B cell (primary cell): ENCODE results near the gene MEIKIN. TPM values are rescaled to one million over a fixed set of nuclear protein-coding genes. Genes with fewer than 3 reads are reported as not detected.

Source experiments
- ATAC-seq: fragments of 200-7000 bp; cut with Tn5 transposase; one replicate; pipeline ENCODE4 v1.10.0; 2021; ENCODE audit warnings: low read depth, mild to moderate bottlenecking, moderate number of reproducible peaks, moderate library complexity
- CTCF ChIA-PET: fragments of 350-600 bp; sonication (Branson Sonifier 250); formaldehyde crosslinking; loops from one replicate; lab custom pipeline; 2021; ENCODE audit warnings: antibody characterized with exemption, inconsistent platforms; lab: Charles Lee
- POLR2A ChIA-PET: fragments of 350-600 bp; sonication (Branson Sonifier 250); formaldehyde crosslinking; loops from one replicate; lab custom pipeline; 2021; ENCODE audit warnings: antibody characterized with exemption; lab: Charles Lee
- DNase-seq: peaks from one replicate; pipeline ENCODE4 v3.0.0; 2013
- H2AFZ ChIP-seq: 2 replicates; pipeline ENCODE4 v1.6.1; 2012; ENCODE audit warnings: mild to moderate bottlenecking, low read depth, low read length; ENCODE audit not compliant: insufficient read depth, poor library complexity, severe bottlenecking
- H3K27ac ChIP-seq, 2 donors: 1 replicate in 1 of 2; 2 replicates in 1 of 2; pipeline ENCODE4 v1.5.1; 2012 to 2013; ENCODE audit warnings: low read length in 2 of 2, mild to moderate bottlenecking in 2 of 2, moderate library complexity in 1 of 2
- H3K27me3 ChIP-seq, 4 experiments: fragments of 200-600 bp in 1 of 4; sonication (generic) in 1 of 4; replicated peaks in 1 of 4; 1 replicate in 2 of 4; 2 replicates in 2 of 4; pipeline versions ENCODE4 v1.6.1 to v1.7.0; 2013 to 2016; ENCODE audit warnings: low read length in 3 of 4, mild to moderate bottlenecking in 2 of 4, mixed read lengths in 1 of 4, moderate library complexity in 1 of 4; ENCODE audit not compliant: insufficient read depth in 4 of 4, control insufficient read depth in 3 of 4; ENCODE audit errors: control extremely low read depth in 1 of 4
- H3K36me3 ChIP-seq, 2 experiments: replicated peaks in 1 of 2; 1 replicate in 1 of 2; 2 replicates in 1 of 2; pipeline versions ENCODE4 v1.6.1 to v1.7.1; 2013; ENCODE audit warnings: low read length in 1 of 2; ENCODE audit not compliant: insufficient read depth in 2 of 2, control insufficient read depth in 1 of 2; ENCODE audit errors: control extremely low read depth in 1 of 2, extremely low read depth in 1 of 2
- H3K4me1 ChIP-seq, 2 donors: fragments of 200-600 bp in 1 of 2; sonication (generic) in 1 of 2; 1 replicate in 1 of 2; 2 replicates in 1 of 2; pipeline versions ENCODE4 v1.5.1 to v1.6.1; 2013 to 2017; ENCODE audit warnings: low read length in 2 of 2; ENCODE audit not compliant: control insufficient read depth in 2 of 2, insufficient read depth in 2 of 2
- H3K4me2 ChIP-seq: replicated peaks from 2 replicates; pipeline ENCODE3; 2012; ENCODE audit warnings: mild to moderate bottlenecking, low read depth, low read length; ENCODE audit not compliant: poor library complexity, severe bottlenecking
- H3K4me3 ChIP-seq, 5 experiments: fragments of 200-600 bp in 1 of 5; sonication (generic) in 1 of 5; 1 replicate in 3 of 5; 2 replicates in 2 of 5; pipeline versions ENCODE4 v1.5.1 to v1.7.0; 2011 to 2016; ENCODE audit warnings: low read length in 4 of 5, mild to moderate bottlenecking in 4 of 5, low read depth in 2 of 5, control low read depth in 1 of 5, moderate library complexity in 1 of 5; ENCODE audit not compliant: insufficient read depth in 1 of 5; ENCODE audit errors: control extremely low read depth in 1 of 5, extremely low read depth in 1 of 5
- H3K79me2 ChIP-seq: fragments of 200-600 bp; sonication (generic); one replicate; pipeline ENCODE4 v1.6.0; 2016; ENCODE audit warnings: low read length; ENCODE audit not compliant: control insufficient read depth, insufficient read depth
- H3K9ac ChIP-seq: fragments of 200-600 bp; sonication (generic); 2 replicates; pipeline ENCODE4 v1.6.1; 2017; ENCODE audit warnings: mild to moderate bottlenecking, low read length, moderate library complexity
- H3K9me3 ChIP-seq, 3 donors: one replicate each; pipeline versions ENCODE4 v1.6.1 to v1.7.1; 2013; ENCODE audit warnings: low read length in 2 of 3; ENCODE audit not compliant: control insufficient read depth in 2 of 3, insufficient read depth in 1 of 3; ENCODE audit errors: control extremely low read depth in 1 of 3
- H4K20me1 ChIP-seq: 2 replicates; pipeline ENCODE4 v1.6.0; 2012; ENCODE audit warnings: mild to moderate bottlenecking, low read length; ENCODE audit not compliant: insufficient read depth, control insufficient read depth, poor library complexity, severe bottlenecking
- H3K27ac Mint-ChIP-seq: one replicate; pipeline ENCODE4 v1.8.0; 2021; ENCODE audit warnings: mixed read lengths
- H3K27me3 Mint-ChIP-seq: one replicate; pipeline ENCODE4 v1.8.0; 2021; ENCODE audit warnings: mixed read lengths
- H3K4me1 Mint-ChIP-seq: one replicate; pipeline ENCODE4 v1.8.0; 2021; ENCODE audit warnings: mixed read lengths
- H3K4me3 Mint-ChIP-seq: one replicate; pipeline ENCODE4 v1.8.0; 2021; ENCODE audit warnings: mixed read lengths
- H3K9me3 Mint-ChIP-seq: one replicate; pipeline ENCODE4 v1.8.0; 2022; ENCODE audit warnings: mixed read lengths; ENCODE audit not compliant: insufficient read depth
- EZH2 ChIP-seq: IDR thresholded peaks from 2 replicates; pipeline ENCODE4 v1.6.1; 2012; ENCODE audit warnings: borderline replicate concordance, low read depth, mild to moderate bottlenecking, moderate library complexity, low read length; ENCODE audit not compliant: insufficient read depth, poor library complexity, severe bottlenecking
- WGBS: methylation state at CpG from one replicate; pipeline ENCODE4 v1.1.5; 2013; ENCODE audit warnings: missing lambda C conversion rate; ENCODE audit not compliant: insufficient coverage; 5-methylcytosine and 5-hydroxymethylcytosine counted together
- intact Hi-C: fragments of 100-400 bp; cut with micrococcal nuclease; formaldehyde crosslinking; loops from one replicate; pipeline ENCODE4 v1.10.0; 2022
- polyA plus RNA-seq: library from polyadenylated mRNA; depleted of rRNA; stranded (reverse); fragments of >200 nt; gene quantifications from 2 replicates; pipeline ENCODE4 v1.2.3, GENCODE V29; 2012
- total RNA-seq, 2 donors: library from RNA; stranded (reverse); fragments of 120-200 nt in 1 of 2; gene quantifications; 1 replicate in 1 of 2; 2 replicates in 1 of 2; pipeline versions ENCODE4 v1.2.3 to v1.2.4, GENCODE V29; 2013 to 2022
- TF ChIP-seq, protein P1 (sequence below): fragments of 200-600 bp; IDR thresholded peaks from one replicate; pipeline ENCODE4 v1.8.0; 2022; ENCODE audit warnings: antibody characterized with exemption, mild to moderate bottlenecking

MEIKIN gene
- total and polyA plus RNA-seq, 2 donors (not counting 1 experiment from before 2014, with no cell fraction given): not detected

DNA sequence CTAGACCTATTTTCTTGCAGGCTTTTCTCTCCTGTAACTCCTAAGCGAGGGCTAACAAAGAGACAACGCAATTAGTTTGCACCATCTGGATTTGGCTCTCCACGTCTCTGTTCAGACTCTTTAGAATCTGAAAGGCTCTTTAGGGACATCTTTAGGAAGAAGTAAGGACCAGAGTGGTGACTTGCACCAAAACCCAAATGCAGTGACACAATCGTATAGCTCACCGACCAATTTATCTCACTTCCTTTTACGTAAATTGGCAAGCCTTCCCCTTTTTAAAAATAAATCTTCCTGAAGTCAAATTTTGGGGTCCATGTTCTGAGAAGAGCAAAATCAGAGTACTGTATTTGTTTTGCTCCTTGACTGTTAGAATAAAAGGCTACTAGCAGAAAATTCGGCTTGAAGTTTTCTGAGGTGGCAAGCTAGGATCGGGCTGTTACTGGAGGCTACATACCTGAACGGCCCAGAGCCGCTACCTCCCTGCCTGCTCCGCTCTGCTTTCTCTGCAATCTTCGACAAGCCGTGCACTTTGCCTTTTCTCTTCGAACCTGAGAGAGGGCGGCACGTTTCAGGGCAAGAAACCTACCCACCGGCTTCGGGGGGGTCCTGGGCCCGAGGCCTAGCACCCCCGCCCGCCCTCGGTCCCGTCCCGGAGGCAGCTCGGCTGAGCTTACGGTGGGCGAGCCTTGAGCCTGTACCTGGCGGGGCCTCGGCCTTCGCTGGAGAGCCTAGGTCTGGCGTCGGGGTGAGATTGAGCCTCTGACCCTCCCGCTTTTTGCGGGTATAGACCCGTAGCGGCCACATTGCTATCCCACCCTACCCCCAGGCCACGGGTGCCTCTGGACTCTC is 537 bp downstream of the MEIKIN start:
- Histone ChIP-seq H3K4me2 (no peak overlapping the region), H3K9me3 (peaks cover 0 to 11% (median 0%) of the 10 kb centered on the region in 3 donors), H3K27me3 (peaks cover 0 to 5% (median 0%) of the 10 kb centered on the region in 4 experiments), H2AFZ (no peak overlapping the region), H3K27ac (no peak overlapping the region), H3K36me3 (no peaks in the 10 kb centered on the region), H4K20me1 (no peaks in the 10 kb centered on the region), H3K9ac (no peak overlapping the region), H3K4me3 (no peak overlapping the region), H3K4me1 (no peaks in the 10 kb centered on the region), H3K79me2 (no peaks in the 10 kb centered on the region)
- TF ChIP-seq, protein P1, sequence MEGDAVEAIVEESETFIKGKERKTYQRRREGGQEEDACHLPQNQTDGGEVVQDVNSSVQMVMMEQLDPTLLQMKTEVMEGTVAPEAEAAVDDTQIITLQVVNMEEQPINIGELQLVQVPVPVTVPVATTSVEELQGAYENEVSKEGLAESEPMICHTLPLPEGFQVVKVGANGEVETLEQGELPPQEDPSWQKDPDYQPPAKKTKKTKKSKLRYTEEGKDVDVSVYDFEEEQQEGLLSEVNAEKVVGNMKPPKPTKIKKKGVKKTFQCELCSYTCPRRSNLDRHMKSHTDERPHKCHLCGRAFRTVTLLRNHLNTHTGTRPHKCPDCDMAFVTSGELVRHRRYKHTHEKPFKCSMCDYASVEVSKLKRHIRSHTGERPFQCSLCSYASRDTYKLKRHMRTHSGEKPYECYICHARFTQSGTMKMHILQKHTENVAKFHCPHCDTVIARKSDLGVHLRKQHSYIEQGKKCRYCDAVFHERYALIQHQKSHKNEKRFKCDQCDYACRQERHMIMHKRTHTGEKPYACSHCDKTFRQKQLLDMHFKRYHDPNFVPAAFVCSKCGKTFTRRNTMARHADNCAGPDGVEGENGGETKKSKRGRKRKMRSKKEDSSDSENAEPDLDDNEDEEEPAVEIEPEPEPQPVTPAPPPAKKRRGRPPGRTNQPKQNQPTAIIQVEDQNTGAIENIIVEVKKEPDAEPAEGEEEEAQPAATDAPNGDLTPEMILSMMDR: no peak
- TF ChIP-seq EZH2: no peak
- WGBS: 94% methylated on average over 32 of the region's 37 CpGs
- Mint-ChIP-seq H3K4me1 (peaks cover 8% of the 10 kb centered on the region), H3K9me3 (no peaks in the 10 kb centered on the region), H3K27me3 (peaks cover 18% of the 10 kb centered on the region), H3K4me3 (no peak overlapping the region), H3K27ac (no peak overlapping the region)
- ATAC-seq: no peak
- CTCF ChIA-PET: no interaction called here
- peak; percentile 12 for DNase-seq
- intact Hi-C loops: no loop called here
- POLR2A ChIA-PET: no interaction called here

DNA sequence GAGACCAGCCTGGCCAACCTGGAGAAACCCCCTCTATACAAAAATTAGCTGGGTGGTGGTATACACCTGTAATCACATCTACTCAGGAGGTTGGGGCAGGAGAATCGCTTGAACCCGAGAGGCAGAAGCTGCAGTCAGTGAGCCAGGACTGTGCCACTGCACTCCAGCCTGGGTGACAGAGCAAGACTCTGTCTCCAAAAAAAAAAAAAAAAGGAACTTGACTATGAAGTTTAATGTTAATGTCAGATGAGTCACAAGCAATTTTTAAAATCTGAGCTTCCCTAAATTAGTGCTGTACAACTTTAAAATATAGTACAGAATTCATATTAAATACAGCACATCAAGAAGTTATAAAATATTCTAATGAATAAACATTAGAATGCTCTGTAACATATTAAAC is 1.5 kb downstream of the MEIKIN start:
- ATAC-seq (no peak), DNase-seq (no peak)
- H3K27ac ChIP-seq: no peak overlapping the region
- peaks cover 0 to 11% (median 0%) of the 10 kb centered on the region in 3 donors for H3K9me3 ChIP-seq
- no peak for TF ChIP-seq EZH2
- TF ChIP-seq, protein P1: no peak
- no peak overlapping the region for H3K4me3 ChIP-seq
- H3K9ac ChIP-seq: no peak overlapping the region
- peaks cover 0 to 2% (median 0%) of the 10 kb centered on the region in 4 experiments for H3K27me3 ChIP-seq
- intact Hi-C loops: no loop called here
- no peak overlapping the region for H3K27ac Mint-ChIP-seq
- no peak overlapping the region for H2AFZ ChIP-seq
- no peaks in the 10 kb centered on the region for H3K9me3 Mint-ChIP-seq
- H3K79me2 ChIP-seq: no peaks in the 10 kb centered on the region
- H3K27me3 Mint-ChIP-seq: peaks cover 20% of the 10 kb centered on the region
- H4K20me1 ChIP-seq: no peaks in the 10 kb centered on the region
- ChIA-PET POLR2A (no interaction called here), CTCF (no interaction called here)
- peaks cover 8% of the 10 kb centered on the region for H3K4me1 Mint-ChIP-seq
- H3K4me3 Mint-ChIP-seq: no peak overlapping the region
- no peak overlapping the region for H3K4me2 ChIP-seq
- no peaks in the 10 kb centered on the region for H3K4me1 ChIP-seq
- no peaks in the 10 kb centered on the region for H3K36me3 ChIP-seq
- no CpG with 5 or more reads among the region's 2 CpGs for WGBS
